NT2/D1 (cell line): ENCODE data around the gene ADK.

Experiments
- SUZ12 ChIP-seq: IDR thresholded peaks from 2 replicates; pipeline ENCODE4 v1.6.1; 2011; ENCODE audit not compliant: insufficient read length, insufficient read depth; ENCODE audit errors: extremely low read depth
- YY1 ChIP-seq: IDR thresholded peaks from 2 replicates; pipeline ENCODE4 v1.6.1; 2011; ENCODE audit not compliant: insufficient read length, insufficient read depth
- ZNF274 ChIP-seq: IDR thresholded peaks from 2 replicates; pipeline ENCODE4 v1.6.1; 2011; ENCODE audit warnings: mild to moderate bottlenecking, low read depth, low read length

GRCh38 chr10:74150990-74151878 lies at the start of gene ADK:
- TF ChIP-seq YY1 (no peak), ZNF274 (no peak), SUZ12 (no peak)
